Neuronal stem cell (in vitro differentiated cells): ENCODE results near the gene TNFSF12.

Experiments used
- DNase-seq: peaks from one replicate; pipeline ENCODE4 v3.0.0-alpha.2; 2013; ENCODE audit warnings: low spot score
- H2AFZ ChIP-seq: one replicate; pipeline ENCODE4 v1.6.1; 2013; ENCODE audit warnings: mild to moderate bottlenecking, low read length, inconsistent platforms
- H2AK5ac ChIP-seq: 2 replicates; pipeline ENCODE4 v1.6.1; 2013; ENCODE audit warnings: low read depth, mild to moderate bottlenecking, inconsistent platforms, low read length, moderate library complexity, mixed read lengths
- H2BK120ac ChIP-seq: 2 replicates; pipeline ENCODE4 v1.6.1; 2013; ENCODE audit warnings: low read depth, mild to moderate bottlenecking, inconsistent platforms, low read length, moderate library complexity, mixed read lengths
- H2BK12ac ChIP-seq: one replicate; pipeline ENCODE4 v1.6.1; 2013; ENCODE audit warnings: low read length, inconsistent platforms
- H2BK15ac ChIP-seq: 2 replicates; pipeline ENCODE4 v1.6.1; 2013; ENCODE audit warnings: mild to moderate bottlenecking, low read length, inconsistent platforms, mixed read lengths
- H2BK5ac ChIP-seq: one replicate; pipeline ENCODE4 v1.6.1; 2013; ENCODE audit warnings: inconsistent platforms, mild to moderate bottlenecking, low read length, moderate library complexity
- H3K14ac ChIP-seq: one replicate; pipeline ENCODE4 v1.6.1; 2013; ENCODE audit warnings: low read length, inconsistent platforms
- H3K18ac ChIP-seq: 2 replicates; pipeline ENCODE4 v1.6.1; 2013; ENCODE audit warnings: low read length, inconsistent platforms
- H3K23ac ChIP-seq: 2 replicates; pipeline ENCODE4 v1.6.1; 2013; ENCODE audit warnings: low read depth, mild to moderate bottlenecking, mixed read lengths, low read length, inconsistent platforms; ENCODE audit not compliant: poor library complexity
- H3K27ac ChIP-seq: replicated peaks from 3 replicates; pipeline ENCODE4 v1.5.1; 2013; ENCODE audit warnings: low read length, inconsistent platforms
- H3K27me3 ChIP-seq, 3 experiments: 2 replicates each; pipeline ENCODE4 v1.6.1; 2013; ENCODE audit warnings: low read length in 3 of 3, mild to moderate bottlenecking in 2 of 3, inconsistent platforms in 1 of 3, low read depth in 1 of 3, mixed read lengths in 1 of 3, moderate library complexity in 1 of 3; ENCODE audit not compliant: control insufficient read depth in 3 of 3, insufficient read depth in 3 of 3
- H3K36me3 ChIP-seq, 2 donors: replicated peaks in 1 of 2; 2 replicates each; pipeline ENCODE4 v1.6.1; 2013; ENCODE audit warnings: low read length in 2 of 2; ENCODE audit not compliant: control insufficient read depth in 2 of 2, insufficient read depth in 2 of 2
- H3K4ac ChIP-seq: 2 replicates; pipeline ENCODE4 v1.6.1; 2013; ENCODE audit warnings: inconsistent platforms, mild to moderate bottlenecking, low read length, moderate library complexity
- H3K4me1 ChIP-seq, 2 donors: 1 replicate in 1 of 2; 2 replicates in 1 of 2; pipeline ENCODE4 v1.6.1; 2013; ENCODE audit warnings: low read length in 2 of 2, low read depth in 1 of 2; ENCODE audit not compliant: control insufficient read depth in 2 of 2, insufficient read depth in 1 of 2
- H3K4me2 ChIP-seq: one replicate; pipeline ENCODE4 v1.6.1; 2013; ENCODE audit warnings: mild to moderate bottlenecking, low read length, inconsistent platforms; ENCODE audit not compliant: insufficient read depth, poor library complexity, severe bottlenecking
- H3K4me3 ChIP-seq, 2 donors: 2 replicates each; pipeline ENCODE4 v1.5.1; 2013; ENCODE audit warnings: low read length in 2 of 2, mild to moderate bottlenecking in 2 of 2, inconsistent platforms in 1 of 2, moderate library complexity in 1 of 2
- H3K79me1 ChIP-seq: one replicate; pipeline ENCODE4 v1.6.1; 2013; ENCODE audit warnings: low read depth, mild to moderate bottlenecking, inconsistent platforms, low read length, moderate library complexity
- H3K9ac ChIP-seq: one replicate; pipeline ENCODE4 v1.6.1; 2013; ENCODE audit warnings: mild to moderate bottlenecking, low read depth, low read length, inconsistent platforms; ENCODE audit not compliant: poor library complexity
- H3K9me3 ChIP-seq, 2 donors: replicated peaks in 1 of 2; 2 replicates each; pipeline versions ENCODE3 to v1.6.1; 2013; ENCODE audit warnings: low read length in 2 of 2, mild to moderate bottlenecking in 2 of 2, inconsistent platforms in 1 of 2, low read depth in 1 of 2, mixed read lengths in 1 of 2, moderate library complexity in 1 of 2; ENCODE audit not compliant: control insufficient read depth in 2 of 2, insufficient read depth in 1 of 2
- H4K8ac ChIP-seq: one replicate; pipeline ENCODE4 v1.6.1; 2013; ENCODE audit warnings: low read depth, mild to moderate bottlenecking, inconsistent platforms, low read length, moderate library complexity
- H4K91ac ChIP-seq: one replicate; pipeline ENCODE4 v1.6.1; 2013; ENCODE audit warnings: low read length, low read depth, mild to moderate bottlenecking, inconsistent platforms; ENCODE audit not compliant: poor library complexity
- WGBS, 2 donors: extraction: QIAGEN DNeasy Blood & Tissue Kit; methylation state at CpG; one replicate each; pipeline ENCODE4 v1.1.7; 2013; ENCODE audit warnings: missing lambda C conversion rate in 2 of 2, mixed read lengths in 1 of 2; ENCODE audit not compliant: insufficient read length in 2 of 2, insufficient replicate concordance in 1 of 2; ENCODE audit errors: extremely low coverage in 2 of 2; 5-methylcytosine and 5-hydroxymethylcytosine counted together

TNFSF12 gene

DNA sequence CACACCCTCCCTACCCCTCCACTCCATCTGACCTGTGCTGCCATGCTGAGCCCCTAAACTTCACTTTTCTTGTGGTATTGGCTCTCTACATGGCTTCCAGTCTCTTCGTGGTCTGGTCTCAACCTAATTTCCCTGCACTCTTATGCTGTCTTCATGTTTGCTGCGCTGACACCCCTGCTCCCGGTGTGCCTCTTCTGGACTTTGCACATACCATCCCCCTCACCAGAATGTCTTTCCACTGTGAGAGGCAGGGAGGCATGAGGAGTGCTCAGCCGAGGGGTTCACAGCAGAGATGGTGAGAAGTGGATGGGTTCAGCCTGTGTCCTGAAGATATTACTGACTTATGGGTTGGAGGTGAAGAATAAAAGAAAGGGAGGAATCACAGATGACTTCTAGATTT, 2.5 kb downstream of the TNFSF12 start:
- H2BK12ac ChIP-seq: no peak overlapping the region
- H2AFZ ChIP-seq: no peak overlapping the region
- H2BK120ac ChIP-seq: no peak overlapping the region
- no peak overlapping the region for H3K27ac ChIP-seq
- H3K9me3 ChIP-seq: no peaks in the 10 kb centered on the region
- H3K4ac ChIP-seq: no peak overlapping the region
- no peak overlapping the region for H2BK5ac ChIP-seq
- H3K14ac ChIP-seq: no peak overlapping the region
- H3K27me3 ChIP-seq: peaks cover 0 to 34% (median 10%) of the 10 kb centered on the region in 3 experiments
- H3K18ac ChIP-seq: no peak overlapping the region
- H2AK5ac ChIP-seq: no peak overlapping the region
- peaks cover 3% of the 10 kb centered on the region for H3K79me1 ChIP-seq
- no peak for DNase-seq
- H3K4me1 ChIP-seq: peaks cover 4 to 6% of the 10 kb centered on the region in 2 donors
- peak overlapping the region; percentile 92 for H4K8ac ChIP-seq
- WGBS, 2 donors: no CpG with 5 or more reads among the region's 4 CpGs
- no peak overlapping the region for H3K4me2 ChIP-seq
- H2BK15ac ChIP-seq: no peak overlapping the region
- H3K23ac ChIP-seq: no peak overlapping the region
- H4K91ac ChIP-seq: no peak overlapping the region
- no peak overlapping the region for H3K4me3 ChIP-seq
- H3K9ac ChIP-seq: no peak overlapping the region
- H3K36me3 ChIP-seq: no peaks in the 10 kb centered on the region

DNA sequence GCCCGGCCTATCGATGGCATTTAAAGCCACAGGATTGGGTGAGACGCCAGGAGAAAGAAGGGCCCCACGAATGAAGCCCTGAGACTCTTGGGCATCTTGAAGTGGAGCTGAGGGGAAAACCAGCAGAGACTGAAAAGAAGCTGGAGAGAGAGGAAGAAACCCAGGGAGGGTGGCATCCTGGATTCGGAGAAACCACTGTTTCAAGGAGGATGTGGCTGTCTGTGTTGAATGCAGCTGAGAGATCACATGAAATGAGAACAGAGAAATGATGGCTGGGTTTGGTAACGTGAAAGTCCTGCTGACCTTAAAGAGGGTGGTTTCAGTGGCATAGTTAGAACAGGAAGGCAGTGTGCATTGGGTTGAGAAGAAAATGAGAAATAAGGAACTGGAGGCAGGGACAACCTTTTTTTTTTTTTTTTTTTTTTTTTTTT, 3.8 kb downstream of the TNFSF12 start:
- no peak overlapping the region for H2AK5ac ChIP-seq
- H3K14ac ChIP-seq: no peak overlapping the region
- H4K91ac ChIP-seq: no peak overlapping the region
- DNase-seq: no peak
- H3K4me1 ChIP-seq: peaks cover 5 to 9% of the 10 kb centered on the region in 2 donors
- H3K27me3 ChIP-seq: peaks cover 0 to 34% (median 10%) of the 10 kb centered on the region in 3 experiments
- H2BK5ac ChIP-seq: no peak overlapping the region
- H2BK15ac ChIP-seq: no peak overlapping the region
- H3K4me3 ChIP-seq: no peak overlapping the region
- H2BK120ac ChIP-seq: no peak overlapping the region
- H3K9ac ChIP-seq: no peak overlapping the region
- H2BK12ac ChIP-seq: no peak overlapping the region
- H3K79me1 ChIP-seq: peaks cover 4% of the 10 kb centered on the region
- H3K18ac ChIP-seq: no peak overlapping the region
- no peak overlapping the region for H3K4ac ChIP-seq
- WGBS, 2 donors: no CpG with 5 or more reads among the region's 6 CpGs
- no peak overlapping the region for H3K4me2 ChIP-seq
- H4K8ac ChIP-seq: no peak overlapping the region
- no peaks in the 10 kb centered on the region for H3K36me3 ChIP-seq
- no peak overlapping the region for H3K23ac ChIP-seq
- H3K27ac ChIP-seq: no peak overlapping the region
- H2AFZ ChIP-seq: no peak overlapping the region
- H3K9me3 ChIP-seq: no peaks in the 10 kb centered on the region

DNA sequence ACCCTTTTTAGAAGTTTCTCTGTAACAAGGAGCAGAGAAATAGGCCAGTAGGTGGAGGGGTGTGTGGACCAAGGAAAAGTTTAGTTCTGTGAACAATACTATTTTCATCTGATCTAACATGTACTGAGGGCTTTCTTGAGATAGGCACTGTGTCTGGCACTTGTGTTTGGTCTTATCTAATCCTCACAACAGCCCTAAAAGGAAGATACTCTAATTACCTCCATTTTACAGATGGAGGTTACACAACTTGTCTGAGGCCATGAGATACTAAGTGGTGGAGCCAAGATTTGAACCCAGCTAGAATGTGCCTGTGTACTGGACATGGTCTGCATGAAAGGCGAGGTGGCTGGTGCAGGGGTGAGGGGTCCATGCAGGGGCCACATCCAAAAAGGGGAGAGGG, 4.5 kb downstream of the TNFSF12 start:
- Histone ChIP-seq H3K4me3 (no peak overlapping the region), H2BK12ac (no peak overlapping the region), H3K18ac (no peak overlapping the region), H3K4me2 (no peak overlapping the region), H2BK15ac (no peak overlapping the region), H3K9ac (no peak overlapping the region), H2AFZ (no peak overlapping the region), H3K27me3 (peaks cover 0 to 31% (median 7%) of the 10 kb centered on the region in 3 experiments), H3K79me1 (peaks cover 4% of the 10 kb centered on the region), H3K9me3 (no peaks in the 10 kb centered on the region), H3K36me3 (no peaks in the 10 kb centered on the region), H2BK120ac (no peak overlapping the region), H4K91ac (no peak overlapping the region), H2BK5ac (no peak overlapping the region), H3K23ac (no peak overlapping the region), H4K8ac (no peak overlapping the region), H3K27ac (no peak overlapping the region), H3K4me1 (peaks cover 10 to 13% of the 10 kb centered on the region in 2 donors), H2AK5ac (no peak overlapping the region), H3K4ac (no peak overlapping the region), H3K14ac (no peak overlapping the region)
- no CpG with 5 or more reads among the region's 1 CpG for WGBS, 2 donors
- DNase-seq: no peak

DNA sequence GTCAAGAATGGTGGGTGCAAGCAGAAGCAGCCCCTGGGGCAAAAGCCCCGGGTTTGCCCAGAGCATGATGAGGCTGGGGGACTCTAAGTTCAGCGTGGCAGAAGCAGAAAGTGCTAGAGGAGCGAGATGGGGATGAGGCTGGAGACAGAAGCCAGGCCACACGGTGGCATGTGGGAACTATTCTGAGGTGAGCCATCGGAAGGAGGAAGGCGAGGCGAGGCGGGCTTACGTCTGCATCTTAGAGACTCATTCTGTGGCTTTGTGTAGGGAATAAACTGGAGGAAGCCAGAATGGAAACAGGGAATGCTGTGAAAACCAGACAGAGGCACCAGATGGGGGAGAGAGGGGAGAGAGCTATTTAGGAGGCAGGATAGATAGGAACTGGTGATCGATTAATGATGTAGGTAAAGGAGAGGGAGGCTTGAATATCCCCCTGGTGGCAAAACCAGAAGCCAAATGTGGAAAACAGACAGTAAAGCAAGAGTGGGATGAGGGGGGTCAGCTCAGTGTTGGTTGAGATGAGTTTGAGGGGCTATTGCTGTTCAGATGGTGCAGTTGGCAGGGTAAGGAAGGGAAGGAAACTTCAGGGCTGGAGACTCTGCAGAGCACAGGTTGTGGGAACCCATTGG, 6.6 kb downstream of the TNFSF12 start:
- no peak overlapping the region for H3K23ac ChIP-seq
- H3K4me2 ChIP-seq: no peak overlapping the region
- H3K4me1 ChIP-seq: peaks cover 13 to 15% of the 10 kb centered on the region in 2 donors
- no peak overlapping the region for H3K18ac ChIP-seq
- H3K4ac ChIP-seq: no peak overlapping the region
- no peak overlapping the region for H4K8ac ChIP-seq
- no peak overlapping the region for H3K9ac ChIP-seq
- H3K9me3 ChIP-seq: no peaks in the 10 kb centered on the region
- no peak overlapping the region for H2BK12ac ChIP-seq
- H3K27ac ChIP-seq: no peak overlapping the region
- peaks cover 0 to 11% (median 0%) of the 10 kb centered on the region in 3 experiments for H3K27me3 ChIP-seq
- H2BK15ac ChIP-seq: no peak overlapping the region
- no peak overlapping the region for H3K4me3 ChIP-seq
- no peaks in the 10 kb centered on the region for H3K36me3 ChIP-seq
- no peak overlapping the region for H2BK5ac ChIP-seq
- no peak for DNase-seq
- H3K14ac ChIP-seq: no peak overlapping the region
- H4K91ac ChIP-seq: no peak overlapping the region
- no peak overlapping the region for H2BK120ac ChIP-seq
- H2AFZ ChIP-seq: peak overlapping the region; percentile 70
- H2AK5ac ChIP-seq: no peak overlapping the region
- WGBS, 2 donors: no CpG with 5 or more reads among the region's 10 CpGs
- peaks cover 2% of the 10 kb centered on the region for H3K79me1 ChIP-seq
